ENCODE data around the gene SLC9A3.

- TF ChIP-seq CTCF (IDR thresholded peaks at IDR 0.05), result no peak
- no peak for TF ChIP-seq POLR2A (IDR thresholded peaks at IDR 0.05)
Measured at GRCh38 chr5:538271-538771, 14.1 kb upstream of the SLC9A3 start.

All from esophagus squamous epithelium (tissue), 4 donors.